ENCODE data around the gene MACF1.

DNA sequence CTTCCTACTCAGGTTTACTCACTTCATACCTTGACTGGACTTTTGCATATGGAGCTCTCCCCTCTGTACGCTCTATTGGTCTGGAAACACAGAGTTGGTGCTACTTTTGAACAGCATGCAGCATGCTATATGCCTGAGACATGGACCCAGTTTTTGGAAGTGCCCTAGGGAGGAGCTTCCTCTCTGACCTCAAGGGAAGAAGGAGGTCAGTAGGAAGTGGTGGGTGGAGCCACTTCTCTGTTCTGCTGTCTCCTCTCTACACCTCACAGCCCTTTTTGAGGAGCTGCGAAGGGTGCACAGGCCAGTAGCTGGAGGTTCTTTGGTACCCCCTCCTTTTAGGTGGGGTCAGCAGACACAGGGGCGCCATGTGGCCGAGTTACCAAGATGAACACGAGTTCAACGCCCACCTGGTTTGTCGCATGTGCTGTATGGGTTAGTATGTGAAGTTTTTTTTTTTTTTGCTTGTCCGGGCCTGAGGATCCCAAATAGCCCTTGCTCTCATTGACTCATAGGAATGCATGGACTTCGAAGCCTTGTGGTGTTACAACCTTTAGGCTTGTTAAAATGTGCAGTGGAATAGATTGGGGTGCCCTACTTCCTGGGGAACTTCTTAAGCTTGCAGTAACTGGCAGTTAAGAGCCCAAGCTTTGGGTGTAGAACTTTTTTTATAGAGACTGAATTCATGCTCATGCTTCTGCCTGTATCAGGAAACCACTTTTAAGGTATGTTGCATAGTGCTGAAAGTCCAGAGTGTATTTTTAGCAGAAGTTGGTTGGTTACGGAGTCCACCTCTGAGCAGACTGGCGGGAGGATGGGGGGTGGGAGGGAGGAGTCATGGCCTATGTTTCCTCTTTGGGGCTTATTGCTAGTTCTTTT, 10.7 kb downstream of the MACF1 start:
- no peak for TF ChIP-seq EP300 (IDR thresholded peaks at IDR 0.05)
- TF ChIP-seq POLR2AphosphoS5 (IDR thresholded peaks at IDR 0.05): no peak
- TF ChIP-seq, protein P1, sequence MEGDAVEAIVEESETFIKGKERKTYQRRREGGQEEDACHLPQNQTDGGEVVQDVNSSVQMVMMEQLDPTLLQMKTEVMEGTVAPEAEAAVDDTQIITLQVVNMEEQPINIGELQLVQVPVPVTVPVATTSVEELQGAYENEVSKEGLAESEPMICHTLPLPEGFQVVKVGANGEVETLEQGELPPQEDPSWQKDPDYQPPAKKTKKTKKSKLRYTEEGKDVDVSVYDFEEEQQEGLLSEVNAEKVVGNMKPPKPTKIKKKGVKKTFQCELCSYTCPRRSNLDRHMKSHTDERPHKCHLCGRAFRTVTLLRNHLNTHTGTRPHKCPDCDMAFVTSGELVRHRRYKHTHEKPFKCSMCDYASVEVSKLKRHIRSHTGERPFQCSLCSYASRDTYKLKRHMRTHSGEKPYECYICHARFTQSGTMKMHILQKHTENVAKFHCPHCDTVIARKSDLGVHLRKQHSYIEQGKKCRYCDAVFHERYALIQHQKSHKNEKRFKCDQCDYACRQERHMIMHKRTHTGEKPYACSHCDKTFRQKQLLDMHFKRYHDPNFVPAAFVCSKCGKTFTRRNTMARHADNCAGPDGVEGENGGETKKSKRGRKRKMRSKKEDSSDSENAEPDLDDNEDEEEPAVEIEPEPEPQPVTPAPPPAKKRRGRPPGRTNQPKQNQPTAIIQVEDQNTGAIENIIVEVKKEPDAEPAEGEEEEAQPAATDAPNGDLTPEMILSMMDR (IDR thresholded peaks at IDR 0.05): no peak
- no peak for TF ChIP-seq POLR2A (IDR thresholded peaks at IDR 0.05; ENCODE audit: low read depth)

Measured in esophagus muscularis mucosa (tissue), 4 donors.